CD4-positive, alpha-beta T cell (primary cell): Measurements from ENCODE around the gene OR51A4. TPM values are rescaled to one million over a fixed set of nuclear protein-coding genes. Genes with fewer than 3 reads are reported as not detected.

ENCODE experiments used
- ATAC-seq: fragments of 200-7000 bp; cut with Tn5 transposase; one replicate; pipeline ENCODE4 v1.10.0; 2022; ENCODE audit warnings: mild to moderate bottlenecking; ENCODE audit not compliant: poor library complexity
- CTCF ChIA-PET: fragments of 350-600 bp; sonication (Branson Sonifier 250); formaldehyde crosslinking; loops from one replicate; lab custom pipeline; 2021; ENCODE audit warnings: antibody characterized with exemption, inconsistent platforms; lab: Charles Lee
- POLR2A ChIA-PET: fragments of 350-600 bp; sonication (Branson Sonifier 250); formaldehyde crosslinking; loops from one replicate; lab custom pipeline; 2021; ENCODE audit warnings: antibody characterized with exemption, inconsistent platforms; lab: Charles Lee
- DNase-seq, 14 experiments: peaks; one replicate each; pipeline ENCODE4 v3.0.0-alpha.2; 2013 to 2020; ENCODE audit warnings: mixed read lengths in 2 of 14
- H3K27ac ChIP-seq, 2 donors: one replicate each; pipeline versions ENCODE4 v1.5.1 to v1.7.0; 2013; ENCODE audit warnings: low read length in 2 of 2, low read depth in 1 of 2, mild to moderate bottlenecking in 1 of 2
- H3K27me3 ChIP-seq, 2 experiments: 1 replicate in 1 of 2; 2 replicates in 1 of 2; pipeline versions ENCODE4 v1.6.1 to v1.7.0; 2013; ENCODE audit warnings: low read length in 2 of 2, control low read depth in 1 of 2, mild to moderate bottlenecking in 1 of 2, moderate library complexity in 1 of 2; ENCODE audit not compliant: insufficient read depth in 2 of 2, control insufficient read depth in 1 of 2
- H3K36me3 ChIP-seq: one replicate; pipeline ENCODE4 v1.6.1; 2013; ENCODE audit warnings: low read length, control low read depth; ENCODE audit not compliant: insufficient read depth
- H3K4me1 ChIP-seq: one replicate; pipeline ENCODE4 v1.6.1; 2013; ENCODE audit warnings: low read length, control low read depth; ENCODE audit not compliant: insufficient read depth
- H3K4me3 ChIP-seq: one replicate; pipeline ENCODE4 v1.5.1; 2013; ENCODE audit warnings: mild to moderate bottlenecking, low read length, moderate library complexity
- H3K9me3 ChIP-seq, 2 experiments: 1 replicate in 1 of 2; 2 replicates in 1 of 2; pipeline versions ENCODE4 v1.6.1 to v1.7.0; 2013; ENCODE audit warnings: low read length in 2 of 2, mild to moderate bottlenecking in 2 of 2, control low read depth in 1 of 2, moderate library complexity in 1 of 2; ENCODE audit not compliant: control insufficient read depth in 1 of 2, insufficient read depth in 1 of 2
- H3K27ac Mint-ChIP-seq: one replicate; pipeline ENCODE4 v1.8.0; 2020; ENCODE audit warnings: mixed read lengths
- H3K27me3 Mint-ChIP-seq: one replicate; pipeline ENCODE4 v1.8.0; 2021; ENCODE audit warnings: mixed read lengths
- H3K36me3 Mint-ChIP-seq: one replicate; pipeline ENCODE4 v1.8.0; 2021; ENCODE audit warnings: low read depth, mixed read lengths
- H3K4me1 Mint-ChIP-seq: one replicate; pipeline ENCODE4 v1.8.0; 2021; ENCODE audit warnings: low read depth, mixed read lengths
- H3K4me3 Mint-ChIP-seq: one replicate; pipeline ENCODE4 v1.8.0; 2020; ENCODE audit warnings: mild to moderate bottlenecking, mixed read lengths
- H3K9me3 Mint-ChIP-seq: one replicate; pipeline ENCODE4 v1.8.0; 2020; ENCODE audit warnings: mixed read lengths
- CTCF ChIP-seq: fragments of 200-600 bp; IDR thresholded peaks from one replicate; pipeline ENCODE4 v1.8.0; 2022; ENCODE audit warnings: antibody characterized with exemption, mild to moderate bottlenecking
- intact Hi-C, 2 experiments: fragments of 100-400 bp; cut with DNase I in 1 of 2; cut with micrococcal nuclease in 1 of 2; formaldehyde crosslinking; loops; one replicate each; pipeline versions ENCODE4 v1.15.1 to v1.9.0; 2023 to 2025; cut with DNase I, micrococcal nuclease
- total RNA-seq, 174 experiments: library from RNA in 2 of 174; stranded (reverse) in 2 of 174; gene quantifications; one replicate each; pipeline ENCODE4 v1.2.3 and lab custom pipeline; 2021 to 2026

OR51A4 gene
- total RNA-seq, 2 experiments from 2014 or later = not detected

GRCh38 chr11:4903484-4903883 lies 43.9 kb downstream of the OR51A4 start, which contains the start of gene OR51A7:
Gene OR51A7, plus strand, starts transcription at chr11:4903783. Its CDS starts 3,587 bp downstream, at chr11:4907370.
- H3K9me3 ChIP-seq = no peaks in the 10 kb centered on the region
- ATAC-seq (no peak), DNase-seq (no peak)
- no peaks in the 10 kb centered on the region for H3K36me3 Mint-ChIP-seq
- no peak for TF ChIP-seq CTCF
- no peak within 1 kb of the TSS for H3K27ac ChIP-seq
- no peaks in the 10 kb centered on the region for H3K4me1 ChIP-seq
- H3K36me3 ChIP-seq = no peaks in the 10 kb centered on the region
- no peak within 1 kb of the TSS for H3K4me3 ChIP-seq
- POLR2A ChIA-PET = no interaction called here
- no peak within 1 kb of the TSS for H3K4me3 Mint-ChIP-seq
- intact Hi-C loops = no loop called here
- CTCF ChIA-PET = no interaction called here
- no peaks in the 10 kb centered on the region for H3K27me3 ChIP-seq
- H3K9me3 Mint-ChIP-seq = peaks cover 3% of the 10 kb centered on the region
- H3K27ac Mint-ChIP-seq = no peak within 1 kb of the TSS
- H3K4me1 Mint-ChIP-seq = no peaks in the 10 kb centered on the region
- peaks cover 5% of the 10 kb centered on the region for H3K27me3 Mint-ChIP-seq

Other genes with a start within 250 kb of the OR51A4 start
- not detected for gene OR51E2, start 249.8 kb downstream of the OR51A4 start, total RNA-seq
- not detected for gene MMP26, start 242.8 kb downstream of the OR51A4 start, total RNA-seq
- gene OR51F1, start 177.7 kb downstream of the OR51A4 start, total RNA-seq = not detected
- not detected for gene OR52R1, start 143.2 kb downstream of the OR51A4 start, total RNA-seq
- not detected for gene OR51F2, start 126.3 kb downstream of the OR51A4 start, total RNA-seq
- gene OR51S1, start 98.4 kb downstream of the OR51A4 start, total RNA-seq = not detected
- gene OR51T1, start 65.7 kb downstream of the OR51A4 start, total RNA-seq = not detected
- gene OR51A7, start 43.8 kb downstream of the OR51A4 start, total RNA-seq = not detected
- gene OR51G2, start 28.3 kb downstream of the OR51A4 start, total RNA-seq = not detected
- gene OR51G1, start 23.3 kb downstream of the OR51A4 start, total RNA-seq = not detected
- gene OR51A2, start 8.1 kb upstream of the OR51A4 start, total RNA-seq = not detected
- not detected for gene OR51L1, start 47.2 kb upstream of the OR51A4 start, total RNA-seq
- gene OR52J3, start 98.9 kb upstream of the OR51A4 start, total RNA-seq = not detected
- gene OR52E2, start 112.0 kb upstream of the OR51A4 start, total RNA-seq = not detected
- not detected for gene OR52E1, start 122.0 kb upstream of the OR51A4 start, total RNA-seq
- not detected for gene OR52A5, start 190.8 kb upstream of the OR51A4 start, total RNA-seq
- gene OR52A1, start 207.2 kb upstream of the OR51A4 start, total RNA-seq = not detected